GM19324 (cell line): Measurements from ENCODE around the gene MBL2.

Source experiments
- ATAC-seq: cut with Tn5 transposase; IDR thresholded peaks from one replicate; pipeline ENCODE4 v1.9.1; 2021; ENCODE audit warnings: mild to moderate bottlenecking, moderate library complexity; ENCODE audit not compliant: unreplicated experiment, low FRiP score

The MBL2 gene

DNA sequence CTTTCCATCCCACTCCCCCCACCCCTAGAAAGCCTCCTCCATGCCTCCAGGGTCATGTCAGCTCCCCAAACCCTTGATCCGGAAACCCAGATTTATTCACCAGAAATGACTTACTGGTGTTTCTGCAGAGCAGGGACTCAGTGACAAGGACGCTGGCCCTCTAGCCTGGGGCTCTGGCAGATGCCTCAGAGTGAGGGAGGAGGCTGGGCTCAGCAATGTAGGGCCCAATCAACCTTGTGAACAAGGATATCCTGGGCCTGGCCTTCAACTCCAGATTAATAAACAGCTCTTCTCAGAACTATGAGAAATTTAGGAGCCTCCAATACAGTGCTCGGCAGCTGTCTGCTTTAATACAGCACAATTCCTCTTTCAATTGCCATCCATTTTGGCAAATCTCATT, at the start of gene MBL2:
Gene MBL2, minus strand, starts transcription at position 162 of the 400 bp plus-strand sequence. CDS start 1,149 bp downstream, outside the sequence.
- ATAC-seq, result no peak

DNA sequence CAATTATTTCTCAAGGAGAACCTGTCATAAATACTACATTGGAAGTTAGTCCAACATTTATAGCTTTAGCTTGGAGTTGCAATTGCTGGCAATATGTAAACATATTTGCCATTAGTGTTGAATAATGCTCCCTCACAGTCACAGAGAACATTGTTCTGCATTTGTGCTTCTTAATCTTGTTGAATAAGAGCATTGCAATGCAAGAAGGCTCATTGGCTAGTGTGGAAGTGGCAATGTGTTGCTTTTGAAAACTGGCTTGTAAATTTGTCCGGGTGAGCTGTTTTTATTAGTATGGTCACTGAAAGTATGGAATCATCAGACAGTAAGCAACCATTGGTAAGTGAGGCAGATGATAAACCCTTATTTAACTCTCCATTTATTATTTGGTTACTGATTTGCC, 47.7 kb upstream of the MBL2 start:
- ATAC-seq, result no peak

DNA sequence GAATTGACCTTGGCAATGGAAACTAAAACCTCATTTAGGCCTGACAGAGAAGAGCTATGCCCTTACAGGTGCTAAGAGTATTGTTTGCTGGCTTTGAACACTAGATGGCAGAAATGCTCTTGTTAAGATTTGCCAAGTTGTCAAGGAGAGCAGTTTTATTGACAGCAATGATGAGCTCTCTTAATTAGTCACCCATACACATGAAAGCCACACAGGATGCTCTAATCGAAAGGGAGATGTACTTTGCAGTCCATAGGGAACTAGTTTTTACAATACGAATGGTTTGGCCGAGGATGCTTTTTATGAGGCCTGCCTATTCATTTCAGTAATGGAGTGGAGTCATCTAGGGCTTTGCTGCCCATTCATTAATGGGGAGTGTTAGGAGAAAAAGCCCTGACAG, 45.4 kb upstream of the MBL2 start:
- peak; percentile 94 for ATAC-seq

DNA sequence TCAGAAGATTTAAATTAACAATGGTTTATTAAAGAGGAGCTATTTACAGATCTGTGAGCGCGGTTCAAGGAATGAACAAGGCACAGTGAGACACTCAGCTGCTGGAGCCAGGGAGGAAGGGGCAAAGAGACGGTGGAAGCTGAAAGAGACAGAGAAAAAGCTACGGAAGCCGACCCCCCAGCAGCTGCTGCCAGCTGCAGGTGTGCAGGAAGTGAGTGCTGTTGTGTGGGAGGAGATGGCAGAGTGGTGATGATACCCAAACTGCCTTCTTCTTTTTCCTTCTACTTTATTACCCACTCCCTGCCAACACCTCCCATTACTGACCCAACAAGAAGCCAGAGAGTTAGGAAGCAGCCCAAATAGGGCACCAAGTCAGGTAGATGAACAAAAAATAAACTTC, 41.9 kb upstream of the MBL2 start:
- peak; percentile 64 for ATAC-seq

DNA sequence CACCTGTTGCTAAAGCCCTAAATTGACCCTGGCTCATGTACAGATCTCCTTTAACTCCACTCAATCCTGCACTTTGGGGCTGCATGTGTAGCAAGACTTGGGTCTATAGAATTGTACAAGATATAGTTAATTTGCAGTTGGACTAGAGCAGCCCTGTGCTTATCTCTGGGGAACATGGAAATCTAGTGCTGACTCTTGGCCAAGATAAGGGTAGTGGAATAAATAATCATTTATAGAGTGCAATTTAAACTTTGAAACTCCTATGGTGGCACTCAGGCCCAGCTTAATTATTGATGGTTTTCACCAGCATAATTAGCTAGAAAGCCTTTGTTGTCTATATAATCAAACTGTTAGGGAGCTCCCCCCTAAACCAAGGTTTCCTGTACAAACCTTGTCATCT, 39.2 kb upstream of the MBL2 start:
- ATAC-seq, result no peak

DNA sequence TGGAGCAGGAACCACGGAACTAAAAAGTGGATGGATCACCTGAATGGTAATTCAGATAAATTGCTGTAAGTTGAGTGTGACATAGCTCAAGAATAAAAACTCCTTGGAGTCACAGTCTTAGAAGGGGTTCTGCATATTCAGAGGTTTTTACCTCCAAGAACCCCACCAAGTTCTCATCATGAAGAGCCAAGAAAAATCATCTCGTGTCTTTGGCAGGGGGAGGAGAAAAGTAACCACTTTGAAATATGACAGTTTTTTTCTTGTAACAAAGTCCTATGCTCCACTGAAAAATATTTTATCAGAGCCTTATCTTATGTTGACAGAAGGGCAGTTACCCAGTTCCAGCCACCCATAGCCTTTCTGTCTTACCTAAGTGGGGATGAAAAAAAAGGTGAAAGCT, 38.2 kb upstream of the MBL2 start:
- no peak for ATAC-seq

DNA sequence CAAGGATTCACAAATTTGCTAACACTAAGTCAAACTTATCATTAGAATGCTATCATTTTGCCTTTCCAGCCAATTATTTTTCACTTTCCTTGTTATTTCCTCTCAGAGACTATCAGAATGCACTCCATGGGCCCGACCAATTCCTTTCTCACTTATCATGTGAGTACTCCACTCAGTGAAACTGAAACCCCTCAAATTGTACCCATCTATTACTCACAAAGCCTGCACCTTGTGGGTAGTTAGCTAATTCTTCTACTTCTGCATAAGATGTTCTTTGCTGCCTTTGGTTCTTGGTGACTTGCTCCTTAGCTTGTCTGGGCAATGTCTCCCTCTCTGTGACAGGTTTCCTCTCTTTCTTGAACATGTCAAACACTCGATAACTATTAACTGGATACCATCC, 35.2 kb upstream of the MBL2 start:
- ATAC-seq, result no peak

DNA sequence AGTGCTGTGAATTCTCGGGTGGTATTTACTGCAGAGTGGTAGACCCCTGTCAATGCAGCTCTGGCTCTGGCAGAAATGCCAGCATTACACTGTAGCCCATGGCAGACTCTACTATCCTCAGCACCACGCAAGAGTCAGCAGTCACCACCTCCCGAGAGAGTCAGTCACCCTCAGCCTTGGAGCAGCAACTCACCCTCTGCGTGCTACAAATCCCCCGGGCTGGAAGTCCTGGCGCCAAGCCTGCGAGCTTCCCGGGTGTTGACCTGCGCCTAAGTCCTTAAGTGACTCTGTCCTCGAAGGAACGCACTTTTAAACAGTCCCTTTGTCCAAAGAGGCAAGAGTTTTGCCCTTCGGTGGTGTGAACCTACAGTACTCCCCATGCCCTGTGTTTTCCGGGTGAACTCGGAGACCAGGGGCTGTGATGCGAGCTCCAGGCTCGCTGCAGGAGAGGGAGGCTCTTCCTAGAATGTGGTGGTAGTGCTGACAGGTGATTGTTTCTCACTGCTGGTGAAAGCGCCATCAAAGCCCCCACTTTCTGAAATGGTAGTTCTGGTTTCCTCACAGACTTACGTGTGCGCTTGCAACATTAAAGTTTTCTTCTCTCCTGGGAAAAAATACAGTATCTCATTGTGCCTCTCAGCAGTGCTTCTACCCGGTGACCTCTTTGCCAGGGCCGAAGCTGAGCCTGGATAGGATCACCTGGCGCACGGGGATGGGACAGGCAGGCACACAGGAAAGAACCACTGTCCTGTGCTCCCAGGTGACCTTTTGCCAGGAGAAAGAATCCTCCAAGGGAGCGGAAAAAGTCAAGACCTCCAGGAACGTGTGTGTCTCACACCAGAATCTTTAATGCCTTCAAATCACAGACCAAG, 33.1 kb upstream of the MBL2 start:
- no peak for ATAC-seq

DNA sequence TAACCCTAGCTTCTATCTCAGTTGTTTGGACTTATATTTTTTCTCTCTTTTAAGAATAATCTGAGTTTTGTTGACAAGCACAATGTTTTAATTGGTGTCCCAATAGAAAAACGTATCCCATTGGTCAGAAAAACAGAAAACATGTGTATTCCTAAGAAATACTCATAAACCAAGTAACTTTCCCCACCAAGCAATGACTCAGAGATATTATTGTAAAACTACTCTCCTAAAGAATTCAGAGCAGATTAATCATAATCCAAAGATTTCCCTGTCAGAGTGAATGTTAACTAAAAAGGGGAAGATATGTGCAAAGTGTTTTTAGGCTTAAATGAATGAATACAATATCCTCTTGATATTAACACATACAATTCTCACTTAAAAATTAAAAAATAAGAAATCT, 29.4 kb upstream of the MBL2 start:
- ATAC-seq, result no peak

DNA sequence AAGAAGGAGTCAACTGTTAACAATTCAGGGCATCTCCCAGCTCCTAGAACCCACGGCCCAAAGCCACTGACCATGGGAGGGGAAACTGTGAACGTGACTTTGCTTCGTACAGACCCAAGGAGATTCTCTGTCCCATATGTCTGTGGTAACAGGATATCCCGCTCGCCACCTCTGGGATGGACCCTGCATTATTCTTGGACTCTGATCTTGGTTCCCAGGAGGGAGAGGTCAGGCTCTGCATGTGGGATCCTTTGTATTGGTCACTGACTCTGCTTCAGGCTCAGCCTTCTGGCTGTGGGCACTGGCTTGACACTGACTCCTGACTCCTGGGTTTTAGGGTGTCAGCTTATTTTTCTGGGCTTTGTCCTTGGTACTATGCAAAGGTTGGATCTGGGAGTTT, 13.5 kb upstream of the MBL2 start:
- ATAC-seq, result no peak

DNA sequence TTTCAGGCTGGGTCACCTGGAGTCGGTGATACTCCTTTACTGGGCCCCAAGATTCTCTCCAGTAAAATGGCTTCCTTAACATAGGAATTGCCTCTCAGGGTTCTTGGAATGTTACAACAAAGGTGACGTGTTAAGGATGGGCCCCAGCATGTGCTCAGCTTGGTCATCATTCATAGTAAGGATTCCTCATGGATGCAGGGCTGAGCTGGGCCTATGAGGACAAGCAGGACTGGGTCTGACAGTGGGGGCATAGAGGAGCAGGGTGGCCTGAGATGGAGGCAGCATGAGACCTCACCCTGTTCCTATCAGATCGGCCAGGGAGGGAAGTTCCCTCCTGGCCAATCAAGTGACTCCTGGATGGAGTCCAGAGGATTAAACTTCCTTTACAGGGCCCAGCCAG, 12.8 kb upstream of the MBL2 start:
- no peak for ATAC-seq

DNA sequence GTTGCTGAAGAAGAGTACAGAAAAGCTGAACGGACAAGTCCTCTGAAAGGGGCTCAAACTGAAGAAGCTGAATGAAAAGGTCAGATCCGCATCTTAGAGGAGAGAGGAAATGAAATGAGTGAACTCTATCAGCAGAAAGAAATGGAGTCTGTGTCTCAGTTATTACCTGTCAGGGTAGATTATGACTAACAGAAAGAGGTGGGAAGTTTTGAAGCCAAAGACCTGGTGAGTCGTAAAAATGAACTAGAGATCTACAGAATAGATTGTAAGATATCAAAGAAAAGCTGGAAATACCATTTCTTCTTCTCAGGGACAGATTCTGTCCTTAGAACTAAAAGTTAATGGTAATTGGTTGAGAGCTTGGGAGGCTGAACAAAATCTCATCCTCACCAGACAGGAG, 11.1 kb upstream of the MBL2 start:
- no peak for ATAC-seq

DNA sequence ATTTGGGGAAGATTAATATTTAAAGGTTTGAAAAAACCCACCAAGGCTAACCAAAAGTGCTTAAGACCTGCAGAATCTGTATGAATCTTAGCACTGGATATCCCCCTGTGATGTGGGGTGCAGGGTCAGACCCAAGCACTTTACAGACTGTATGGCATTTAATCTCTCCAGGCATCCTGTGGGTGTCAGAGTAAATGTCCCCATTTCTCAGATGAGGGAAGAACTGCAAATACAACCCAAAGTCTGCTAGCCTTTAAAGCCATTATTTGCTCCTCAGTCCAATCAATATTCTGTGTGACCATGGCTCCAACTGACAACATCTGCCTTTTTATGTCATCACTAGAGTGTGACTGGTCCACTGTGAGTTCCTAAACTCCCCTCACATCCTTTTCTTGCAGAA, 10.0 kb upstream of the MBL2 start:
- no peak for ATAC-seq

DNA sequence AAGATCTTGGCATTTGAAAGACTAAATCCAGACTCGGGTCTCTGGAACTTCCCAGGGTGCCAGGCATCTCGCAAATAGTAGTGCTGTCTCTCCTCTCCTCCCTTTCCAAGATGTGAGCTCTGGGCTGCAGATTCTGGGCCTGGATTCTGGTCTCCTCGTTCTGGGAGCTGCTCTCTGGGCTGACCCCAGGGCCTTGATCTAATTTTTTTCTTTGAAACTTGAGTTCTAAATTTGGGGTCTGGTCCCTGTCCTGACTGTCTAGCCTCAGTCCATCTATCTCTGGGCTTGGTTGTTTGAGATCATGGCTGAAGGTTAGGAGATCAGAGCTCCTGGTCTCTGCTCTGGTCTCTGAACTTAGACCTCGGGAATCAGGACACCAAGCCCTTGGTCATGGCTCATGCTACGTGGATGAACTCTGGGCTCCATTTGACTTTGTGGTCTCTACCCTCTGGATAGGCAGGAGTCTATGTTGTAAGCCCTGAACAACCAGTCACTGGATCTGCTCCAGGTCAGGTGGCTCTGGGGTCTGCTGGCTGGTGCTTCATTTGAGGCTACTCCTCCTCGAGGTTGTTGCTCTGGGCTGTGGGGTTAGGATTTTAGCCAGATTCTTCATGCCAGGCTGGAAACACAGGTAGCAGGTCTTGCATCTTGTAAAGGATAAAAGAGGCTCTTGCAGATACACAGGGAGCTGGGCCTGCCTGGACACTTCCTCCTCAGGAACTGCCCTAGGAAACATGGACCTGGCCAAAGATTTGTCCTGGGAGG, 8.0 kb upstream of the MBL2 start:
- ATAC-seq, result peak; percentile 10

DNA sequence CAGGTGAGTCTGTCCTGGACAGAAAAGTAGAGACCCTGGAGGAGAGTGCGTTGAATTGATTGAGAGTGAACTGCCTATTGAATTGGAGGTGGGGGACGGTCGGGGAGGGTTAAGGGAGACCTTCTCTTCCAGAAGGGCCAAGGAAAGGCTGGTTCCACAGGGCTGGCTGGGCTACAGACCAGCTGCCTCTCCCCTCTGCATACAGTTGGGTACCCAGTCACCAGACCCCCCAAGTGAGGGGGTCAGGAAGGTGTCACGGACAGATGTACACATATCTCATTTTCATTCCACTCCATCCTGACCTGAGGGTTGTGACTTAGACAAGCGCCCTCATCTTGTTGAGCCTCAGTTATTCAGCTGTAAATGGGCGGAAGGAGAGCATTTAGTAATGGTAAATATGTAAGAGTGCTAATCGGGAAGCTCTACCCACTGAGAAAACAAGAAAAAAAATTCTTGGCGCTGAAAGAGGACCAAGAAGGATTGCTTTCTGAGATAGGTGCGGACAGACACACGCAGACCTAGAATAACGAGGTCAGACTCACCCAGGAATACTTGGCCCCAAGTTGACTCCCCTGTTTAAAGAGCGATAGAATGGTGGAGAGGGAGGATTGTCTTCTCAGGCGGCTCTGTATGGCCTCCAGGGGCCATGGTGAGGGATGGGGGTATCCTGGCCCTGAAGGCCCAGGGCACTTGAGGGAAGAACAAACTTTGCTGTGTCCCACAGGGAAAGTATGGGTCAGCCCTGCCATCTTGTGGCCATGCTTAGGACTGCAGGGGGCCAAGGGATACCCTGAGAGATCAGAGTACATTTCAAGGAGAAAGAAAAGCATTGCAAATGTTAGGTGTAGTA, 7.2 kb upstream of the MBL2 start:
- ATAC-seq, result peak; percentile 90

DNA sequence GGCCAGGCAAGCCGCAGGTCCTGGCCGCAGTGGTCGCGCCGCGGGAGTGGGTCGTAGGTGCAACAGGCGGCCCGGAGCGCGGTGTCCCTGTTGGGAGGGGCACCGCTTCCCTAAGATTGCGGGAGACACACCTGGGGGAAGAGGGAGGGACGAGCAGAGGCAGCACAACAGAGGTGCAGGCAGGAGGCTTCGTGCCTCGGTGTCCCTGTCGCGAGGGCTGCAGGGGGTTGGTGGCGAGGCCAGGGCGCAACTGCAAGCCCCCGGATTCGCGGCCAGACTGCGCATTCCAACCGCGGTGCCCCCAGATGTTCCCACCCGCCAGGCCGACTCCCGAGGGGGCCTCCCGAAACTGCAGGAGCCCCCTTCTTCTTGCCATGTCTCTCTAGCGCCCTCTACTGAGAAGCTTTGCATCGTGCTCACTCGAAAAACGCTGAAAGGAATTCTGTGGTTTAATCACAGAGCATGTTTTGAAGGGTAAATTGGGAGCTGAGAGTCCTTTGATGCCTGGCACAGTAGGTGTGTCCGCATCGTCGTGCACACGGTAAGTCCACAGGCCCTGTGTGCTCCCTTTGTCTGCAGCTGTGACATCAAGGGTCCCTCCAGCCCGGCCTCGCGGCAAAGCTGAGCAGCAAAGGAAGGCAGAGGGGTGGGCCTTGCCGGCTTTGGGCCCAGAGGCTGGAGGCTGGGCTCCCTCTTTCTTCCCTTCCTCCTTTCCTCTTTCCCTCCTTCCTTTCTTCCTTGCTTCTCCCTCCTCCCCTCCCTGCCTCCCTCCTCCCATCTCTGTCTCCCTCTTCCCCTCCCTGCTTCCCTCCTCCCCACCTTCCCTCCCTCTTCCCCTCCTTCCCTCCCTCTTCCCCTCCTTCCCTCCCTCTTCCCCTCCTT, 6.2 kb upstream of the MBL2 start:
- ATAC-seq, result no peak

DNA sequence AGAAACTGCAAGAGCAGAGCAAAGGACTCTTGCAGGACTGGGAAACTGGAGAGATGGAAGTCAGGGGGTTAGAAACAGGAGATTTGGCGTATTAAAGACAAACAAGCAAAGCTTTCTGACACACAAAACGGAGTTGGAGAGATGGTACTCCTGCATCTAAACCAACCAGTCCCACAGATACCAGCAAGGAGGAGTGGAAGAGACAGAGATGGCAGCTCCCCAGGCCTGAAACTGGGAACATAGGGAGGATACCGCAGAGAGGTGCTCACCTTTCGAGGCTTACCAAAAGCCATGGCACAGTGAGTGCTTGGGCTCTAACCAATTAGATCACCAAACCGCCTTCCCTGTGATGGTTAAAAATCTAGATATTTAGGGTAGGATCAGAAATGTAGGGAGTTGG, 4.8 kb upstream of the MBL2 start:
- no peak for ATAC-seq

DNA sequence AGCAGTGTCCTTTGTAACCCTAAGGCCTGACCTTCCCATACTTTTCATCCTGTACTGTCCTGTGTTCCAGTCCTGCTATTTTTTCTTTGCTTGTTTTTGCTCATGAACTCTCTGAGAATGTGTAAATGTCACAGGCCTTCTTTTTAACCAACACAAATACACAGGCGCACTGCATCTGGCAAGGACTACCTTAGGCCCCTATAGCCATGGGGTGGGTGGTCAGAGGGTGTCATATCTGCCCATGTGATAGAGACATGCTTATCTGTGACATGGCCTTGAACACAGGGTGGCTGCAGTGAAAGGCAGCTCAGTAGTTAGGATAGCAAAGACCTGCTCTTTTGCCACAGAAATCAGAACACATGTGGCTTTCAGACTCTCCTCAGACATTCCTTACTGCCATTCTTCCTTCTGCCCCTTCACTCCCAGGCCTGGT, 3.9 kb upstream of the MBL2 start:
- no peak for ATAC-seq

DNA sequence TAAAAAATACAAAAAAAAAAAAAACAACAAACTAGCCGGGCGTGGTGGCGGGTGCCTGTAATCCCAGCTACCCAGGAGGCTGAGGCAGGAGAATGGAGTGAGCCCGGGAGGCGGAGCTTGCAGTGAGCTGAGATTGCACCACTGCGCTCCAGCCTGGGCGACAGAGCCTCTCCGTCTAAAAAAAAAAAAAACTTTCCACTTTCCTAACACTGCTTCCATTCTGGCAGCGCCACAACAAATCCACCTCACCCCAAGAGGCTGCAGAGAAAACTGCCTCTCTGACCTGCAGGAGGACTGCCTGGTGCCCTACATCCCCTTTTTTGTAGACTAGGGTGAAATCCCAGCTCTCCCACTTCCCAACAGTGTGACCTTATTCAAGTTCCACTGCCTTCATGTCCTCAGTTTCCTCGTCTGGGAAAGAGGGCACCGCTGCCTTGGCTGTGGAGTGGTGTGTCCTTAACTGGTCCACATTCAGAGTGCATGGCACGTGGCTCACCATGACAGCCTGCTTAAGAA, 2.6 kb upstream of the MBL2 start:
- ATAC-seq, result no peak

DNA sequence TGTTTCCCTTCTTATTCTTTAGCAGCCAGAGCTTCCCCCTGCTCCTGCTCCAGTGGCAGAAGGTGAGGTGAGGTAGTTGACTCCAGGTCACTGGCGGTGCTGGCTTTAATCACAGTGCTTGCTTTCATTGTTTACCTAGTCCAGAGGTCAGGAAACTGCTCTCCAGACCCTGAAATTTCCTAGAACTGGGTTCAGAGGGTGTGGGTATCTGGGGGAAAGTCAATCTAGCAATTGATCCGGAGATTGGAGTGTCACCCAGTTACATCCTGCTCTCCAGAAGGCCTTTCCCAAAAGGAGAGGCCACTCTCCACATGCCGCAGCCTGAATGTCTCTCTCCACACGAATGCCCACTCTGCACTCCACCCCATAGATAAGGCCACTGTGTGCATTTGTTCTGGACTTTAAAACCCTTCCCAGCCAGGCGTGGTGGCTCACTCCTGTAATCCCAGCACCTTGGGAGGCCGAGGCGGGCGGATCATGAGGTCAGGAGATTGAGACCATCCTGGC, 2.1 kb upstream of the MBL2 start:
- ATAC-seq, result no peak
